Naive B cell (primary cell): Measurements from ENCODE around the gene PPP1CA. TPM values are rescaled to one million over a fixed set of nuclear protein-coding genes. Genes with fewer than 3 reads are reported as not detected.

ENCODE experiments used
- ATAC-seq, 2 donors: fragments of 150-1000 bp; cut with Tn5 transposase; 2 replicates each; pipeline ENCODE4 v1.10.0; 2021; ENCODE audit warnings: low read depth in 2 of 2, mild to moderate bottlenecking in 2 of 2, moderate library complexity in 2 of 2
- DNase-seq: peaks from one replicate; pipeline ENCODE4 v3.0.0; 2022
- H3K27ac Mint-ChIP-seq, 6 donors: one replicate each; pipeline ENCODE4 v1.8.0; 2020 to 2022; ENCODE audit warnings: mild to moderate bottlenecking in 6 of 6, mixed read lengths in 6 of 6, moderate library complexity in 5 of 6, inconsistent platforms in 2 of 6
- H3K27me3 Mint-ChIP-seq, 3 donors: one replicate each; pipeline ENCODE4 v1.8.0; 2021 to 2022; ENCODE audit warnings: mixed read lengths in 3 of 3, mild to moderate bottlenecking in 1 of 3
- H3K36me3 Mint-ChIP-seq, 2 donors: one replicate each; pipeline ENCODE4 v1.8.0; 2020 to 2022; ENCODE audit warnings: mixed read lengths in 2 of 2, inconsistent platforms in 1 of 2, mild to moderate bottlenecking in 1 of 2
- H3K4me1 Mint-ChIP-seq, 3 donors: one replicate each; pipeline ENCODE4 v1.8.0; 2020 to 2022; ENCODE audit warnings: mixed read lengths in 3 of 3, inconsistent platforms in 1 of 3, mild to moderate bottlenecking in 1 of 3, moderate library complexity in 1 of 3
- H3K4me3 Mint-ChIP-seq, 8 donors: one replicate each; pipeline ENCODE4 v1.8.0; 2020 to 2022; ENCODE audit warnings: mild to moderate bottlenecking in 8 of 8, mixed read lengths in 8 of 8, moderate library complexity in 8 of 8, inconsistent platforms in 2 of 8
- H3K9me3 Mint-ChIP-seq, 7 donors: one replicate each; pipeline ENCODE4 v1.8.0; 2020 to 2022; ENCODE audit warnings: mixed read lengths in 7 of 7, mild to moderate bottlenecking in 5 of 7, inconsistent platforms in 2 of 7, moderate library complexity in 1 of 7
- polyA plus RNA-seq, 6 donors: library from polyadenylated mRNA; unstranded; fragments of 300-500 nt; fragmentation: Illumina TruSeq; gene quantifications; one replicate each; pipeline ENCODE4 v1.2.3, GENCODE V29; 2021; ENCODE audit warnings: low read depth in 6 of 6

The PPP1CA gene
- polyA plus RNA-seq, 6 donors from 2014 or later, result 492 to 795 (median 530) TPM

DNA sequence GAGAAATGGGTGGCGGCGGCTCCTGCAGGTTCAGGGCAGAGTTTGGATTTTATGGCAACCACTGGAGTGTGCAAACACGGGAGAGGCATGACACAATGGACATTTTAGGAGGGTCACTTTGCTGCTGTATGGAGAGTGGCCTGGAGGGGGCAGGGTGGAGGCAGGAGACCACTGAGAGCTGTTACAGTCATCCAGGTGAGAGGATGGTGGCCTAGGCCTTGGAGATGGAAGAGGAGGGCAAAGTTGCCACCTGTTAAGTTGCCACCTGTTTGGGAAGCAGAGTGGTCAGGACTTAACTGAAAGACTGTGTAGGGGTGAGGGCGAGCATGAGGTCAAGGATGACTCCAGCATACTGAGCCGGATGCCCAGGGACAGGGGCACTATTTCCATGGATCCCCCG lies 12.2 kb downstream of the PPP1CA start:
- Mint-ChIP-seq H3K4me3 (peak overlapping the region; percentile 61 to 88 (median 72)), H3K4me1 (peaks cover 35 to 46% (median 45%) of the 10 kb centered on the region in 3 donors), H3K27ac (peak overlapping the region in 4 of 6 donors; percentile 71 to 95 (median 80)), H3K9me3 (no peaks in the 10 kb centered on the region), H3K27me3 (no peaks in the 10 kb centered on the region), H3K36me3 (no peaks in the 10 kb centered on the region)
- ATAC-seq, result peak; percentile 32 to 33
- DNase-seq, result peak; percentile 51

DNA sequence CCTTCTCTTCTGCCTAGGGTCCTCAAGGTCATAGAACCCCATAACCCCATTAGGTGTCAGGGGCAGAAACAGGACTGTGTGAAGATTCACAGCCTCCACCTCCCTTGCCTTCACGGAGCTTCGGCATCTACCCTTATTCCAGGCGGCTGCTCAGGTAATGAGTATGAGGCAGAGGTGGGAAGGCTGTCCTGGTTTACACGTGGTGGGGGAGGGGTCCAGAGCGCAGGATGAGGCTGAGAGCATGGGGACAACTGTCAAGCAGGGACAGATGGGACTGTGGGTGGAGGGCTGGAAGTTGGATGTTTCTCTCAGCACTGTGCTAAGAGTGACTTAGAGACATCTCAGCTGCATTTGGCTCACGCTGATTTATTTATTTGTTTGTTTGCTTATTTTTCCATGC lies 14.1 kb downstream of the PPP1CA start:
- Mint-ChIP-seq H3K36me3 (no peaks in the 10 kb centered on the region), H3K27me3 (no peaks in the 10 kb centered on the region), H3K4me3 (peak overlapping the region in 1 of 8 donors; percentile 40), H3K4me1 (peaks cover 28 to 33% (median 32%) of the 10 kb centered on the region in 3 donors), H3K9me3 (no peaks in the 10 kb centered on the region), H3K27ac (peak overlapping the region in 1 of 6 donors; percentile 65)
- no peak for DNase-seq
- no peak for ATAC-seq

DNA sequence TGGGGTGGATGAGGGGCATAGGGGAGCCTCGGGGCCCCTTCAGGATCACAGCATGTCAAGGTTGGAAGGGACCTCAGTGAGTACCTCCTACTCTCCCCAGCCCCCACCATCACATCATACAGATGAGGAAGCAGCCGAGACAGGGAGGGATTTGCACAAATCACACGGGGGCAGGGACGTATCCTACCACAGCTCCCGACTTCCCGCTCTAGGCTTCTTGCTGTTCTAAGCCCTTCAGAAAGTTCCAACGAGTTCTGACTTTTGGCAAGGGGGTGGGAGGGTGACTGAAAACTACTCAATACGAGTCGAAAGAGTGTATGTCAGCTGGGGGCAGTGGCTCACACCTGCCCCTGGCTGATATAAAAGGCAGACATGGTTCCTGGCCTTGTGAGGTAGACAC lies 14.6 kb downstream of the PPP1CA start:
- no peaks in the 10 kb centered on the region for H3K36me3 Mint-ChIP-seq
- H3K9me3 Mint-ChIP-seq, result no peaks in the 10 kb centered on the region
- no peaks in the 10 kb centered on the region for H3K27me3 Mint-ChIP-seq
- ATAC-seq, result no peak
- peaks cover 27 to 33% (median 32%) of the 10 kb centered on the region in 3 donors for H3K4me1 Mint-ChIP-seq
- H3K4me3 Mint-ChIP-seq, result peak overlapping the region in 1 of 8 donors; percentile 40
- DNase-seq, result no peak
- H3K27ac Mint-ChIP-seq, result no peak overlapping the region

DNA sequence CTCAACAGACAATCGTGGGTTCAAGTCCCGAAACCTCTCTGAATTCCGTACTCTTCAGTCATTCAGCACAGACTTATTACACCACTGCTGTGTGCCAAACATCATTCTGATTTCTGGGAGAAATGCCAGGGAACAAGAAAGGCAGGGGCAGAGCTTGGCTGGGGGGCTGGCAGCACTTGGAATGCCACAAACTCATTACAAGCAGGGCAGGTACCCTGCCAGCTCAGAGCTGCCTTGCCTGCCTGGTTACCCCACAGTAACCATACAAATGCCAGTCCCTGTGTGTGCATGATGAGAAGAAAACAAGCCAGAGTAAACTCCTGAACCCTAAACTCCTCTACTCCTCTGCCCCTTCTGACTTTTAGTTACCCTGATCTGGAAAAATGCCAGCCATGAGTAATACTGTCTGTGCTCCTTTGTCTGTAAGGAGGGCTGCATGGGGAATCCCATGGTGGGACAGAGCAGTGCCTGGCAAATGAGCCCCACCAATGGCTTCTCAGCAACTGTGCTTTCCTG lies 16.7 kb downstream of the PPP1CA start:
- ATAC-seq (no peak), DNase-seq (no peak)
- peak overlapping the region in 1 of 6 donors; percentile 47 for H3K27ac Mint-ChIP-seq
- H3K4me1 Mint-ChIP-seq, result peaks cover 30 to 43% (median 35%) of the 10 kb centered on the region in 3 donors
- H3K9me3 Mint-ChIP-seq, result no peaks in the 10 kb centered on the region
- H3K27me3 Mint-ChIP-seq, result no peaks in the 10 kb centered on the region
- H3K36me3 Mint-ChIP-seq, result no peaks in the 10 kb centered on the region
- H3K4me3 Mint-ChIP-seq, result peak overlapping the region in 1 of 8 donors; percentile 3

- peaks cover 26 to 41% (median 35%) of the 10 kb centered on the region in 3 donors for H3K4me1 Mint-ChIP-seq
- peak; percentile 79 for DNase-seq
- no peaks in the 10 kb centered on the region for H3K36me3 Mint-ChIP-seq
- H3K27me3 Mint-ChIP-seq, result no peaks in the 10 kb centered on the region
- peak overlapping the region; percentile 1 to 90 (median 81) for H3K4me3 Mint-ChIP-seq
- ATAC-seq, result peak; percentile 73 to 79
- no peaks in the 10 kb centered on the region for H3K9me3 Mint-ChIP-seq
- peak overlapping the region in 5 of 6 donors; percentile 58 to 98 (median 91) for H3K27ac Mint-ChIP-seq
Measured at GRCh38 chr11:67382276-67383136, 19.2 kb downstream of the PPP1CA start.

GRCh38 chr11:67381244-67381972 lies 20.2 kb downstream of the PPP1CA start:
- ATAC-seq (peak; percentile 81 to 88), DNase-seq (peak; percentile 55)
- no peaks in the 10 kb centered on the region for H3K27me3 Mint-ChIP-seq
- no peaks in the 10 kb centered on the region for H3K9me3 Mint-ChIP-seq
- H3K4me3 Mint-ChIP-seq, result peak overlapping the region; percentile 5 to 66 (median 60)
- peak overlapping the region; percentile 58 to 96 (median 92) for H3K27ac Mint-ChIP-seq
- peaks cover 30 to 42% (median 40%) of the 10 kb centered on the region in 3 donors for H3K4me1 Mint-ChIP-seq
- no peaks in the 10 kb centered on the region for H3K36me3 Mint-ChIP-seq

- DNase-seq (no peak), ATAC-seq (no peak)
- no peaks in the 10 kb centered on the region for H3K27me3 Mint-ChIP-seq
- peaks cover 36 to 58% (median 54%) of the 10 kb centered on the region in 3 donors for H3K4me1 Mint-ChIP-seq
- H3K27ac Mint-ChIP-seq, result peak overlapping the region in 4 of 6 donors; percentile 53 to 62 (median 58)
- H3K9me3 Mint-ChIP-seq, result no peaks in the 10 kb centered on the region
- no peaks in the 10 kb centered on the region for H3K36me3 Mint-ChIP-seq
- no peak overlapping the region for H3K4me3 Mint-ChIP-seq
Measured at GRCh38 chr11:67379061-67380058, 22.3 kb downstream of the PPP1CA start.

- DNase-seq, result no peak
- H3K9me3 Mint-ChIP-seq, result no peaks in the 10 kb centered on the region
- H3K27ac Mint-ChIP-seq, result peak overlapping the region in 4 of 6 donors; percentile 38 to 56 (median 54)
Measured at GRCh38 chr11:67378544-67378943, 23.1 kb downstream of the PPP1CA start.

GRCh38 chr11:67376873-67377808 lies 24.5 kb downstream of the PPP1CA start:
- ATAC-seq, result no peak
- peaks cover 37 to 58% (median 54%) of the 10 kb centered on the region in 3 donors for H3K4me1 Mint-ChIP-seq
- H3K27me3 Mint-ChIP-seq, result no peaks in the 10 kb centered on the region
- no peaks in the 10 kb centered on the region for H3K9me3 Mint-ChIP-seq
- no peaks in the 10 kb centered on the region for H3K36me3 Mint-ChIP-seq
- no peak for DNase-seq
- peak overlapping the region in 1 of 8 donors; percentile 70 for H3K4me3 Mint-ChIP-seq
- peak overlapping the region in 4 of 6 donors; percentile 25 to 70 (median 63) for H3K27ac Mint-ChIP-seq

More at GRCh38 chr11:67378544-67378943, 23.1 kb downstream of the PPP1CA start:
- no peaks in the 10 kb centered on the region for H3K27me3 Mint-ChIP-seq
- no peak for ATAC-seq
- no peaks in the 10 kb centered on the region for H3K36me3 Mint-ChIP-seq
- H3K4me1 Mint-ChIP-seq, result peaks cover 42 to 64% (median 59%) of the 10 kb centered on the region in 3 donors
- H3K4me3 Mint-ChIP-seq, result peak overlapping the region in 3 of 8 donors; percentile 6 to 77 (median 20)

- DNase-seq (no peak), ATAC-seq (no peak)
- no peaks in the 10 kb centered on the region for H3K9me3 Mint-ChIP-seq
- peak overlapping the region in 1 of 8 donors; percentile 70 for H3K4me3 Mint-ChIP-seq
- H3K4me1 Mint-ChIP-seq, result peaks cover 42 to 61% (median 53%) of the 10 kb centered on the region in 3 donors
- no peaks in the 10 kb centered on the region for H3K27me3 Mint-ChIP-seq
- peak overlapping the region in 3 of 6 donors; percentile 10 to 54 (median 53) for H3K27ac Mint-ChIP-seq
- H3K36me3 Mint-ChIP-seq, result no peaks in the 10 kb centered on the region
Measured at GRCh38 chr11:67376063-67376820, 25.4 kb downstream of the PPP1CA start.
